Measurements from ENCODE around the gene ATXN1.

The ATXN1 gene

DNA sequence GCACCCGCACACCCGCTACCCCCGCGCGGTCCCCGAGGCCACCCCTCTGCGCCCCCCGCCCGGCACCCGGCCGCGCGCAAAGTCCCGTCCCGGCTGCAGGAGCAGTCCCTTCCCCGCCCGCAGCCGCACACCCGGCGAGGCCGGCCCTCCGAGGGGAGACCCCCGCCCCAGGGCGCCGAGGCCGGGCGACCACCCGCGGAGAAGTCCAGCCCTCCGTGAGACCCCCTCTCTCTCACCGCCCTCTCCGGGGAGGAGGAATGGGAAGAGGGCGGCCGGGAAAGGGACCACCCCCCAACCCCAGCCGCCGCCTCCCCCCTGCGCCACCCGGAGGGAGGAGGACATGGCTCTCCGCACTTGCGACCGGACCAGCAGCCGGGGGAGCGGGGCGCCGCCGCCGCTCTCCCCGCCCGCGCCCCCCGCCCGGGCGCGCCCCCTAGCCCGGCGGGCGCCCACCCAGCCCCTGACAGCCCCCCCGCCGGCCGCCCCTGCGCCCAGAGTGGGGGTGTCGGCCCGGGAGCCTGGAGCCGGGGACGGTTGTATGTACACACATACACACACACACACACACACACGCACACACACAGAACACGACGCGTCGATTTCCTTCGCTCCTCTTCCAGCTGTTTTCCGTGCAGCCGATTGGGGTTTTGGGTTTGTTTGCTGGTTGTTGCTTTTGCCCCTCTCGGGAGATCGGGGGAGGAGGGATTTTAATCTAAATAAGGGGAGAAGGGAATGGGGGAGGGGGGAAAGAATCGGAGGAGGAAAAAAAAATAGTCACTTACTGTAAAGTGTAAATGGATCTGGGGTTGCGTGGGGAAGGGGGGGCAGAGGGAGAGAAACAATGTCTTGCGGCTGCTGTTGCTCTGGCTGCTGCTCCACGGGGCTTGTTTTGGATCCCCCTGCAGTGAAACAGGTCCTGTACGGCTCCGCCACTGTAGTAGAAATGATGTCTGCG is at the start of gene ATXN1:
Gene ATXN1, minus strand, starts transcription at position 945 of the 955 bp plus-strand sequence.
- DNase-seq, result peak; percentile 70
- Histone ChIP-seq H3K36me3 (replicated peaks) (peaks cover 4% of the 10 kb centered on the region), H3K27ac (peak within 1 kb of the TSS; percentile 95), H3K4me3 (ENCODE audit: low read depth, low read length) (peak within 1 kb of the TSS; percentile 80), H3K27me3 (replicated peaks) (no peaks in the 10 kb centered on the region)
- no peak for TF ChIP-seq CTCF (IDR thresholded peaks at IDR 0.05; ENCODE audit: low read depth, low read length, missing control alignments)
- in situ Hi-C loops (cut with HindIII; ENCODE audit: low pct_ligation_motif_present, low sequenced_read_pairs), result no loop called here

- no peak for DNase-seq
- H3K36me3 ChIP-seq (replicated peaks), result no peaks in the 10 kb centered on the region
- H3K4me3 ChIP-seq (ENCODE audit: low read depth, low read length), result no peak overlapping the region
- no peak overlapping the region for H3K27ac ChIP-seq
- TF ChIP-seq CTCF (IDR thresholded peaks at IDR 0.05; ENCODE audit: low read depth, low read length, missing control alignments), result no peak
- H3K27me3 ChIP-seq (replicated peaks), result no peaks in the 10 kb centered on the region
- in situ Hi-C loops (cut with HindIII; ENCODE audit: low pct_ligation_motif_present, low sequenced_read_pairs), result no loop called here
Observed at GRCh38 chr6:16810411-16810810, 49.2 kb upstream of the ATXN1 start.

GRCh38 chr6:16809753-16810358 is 48.6 kb upstream of the ATXN1 start:
- Histone ChIP-seq H3K4me3 (ENCODE audit: low read depth, low read length) (no peak overlapping the region), H3K27me3 (replicated peaks) (no peaks in the 10 kb centered on the region), H3K36me3 (replicated peaks) (no peaks in the 10 kb centered on the region), H3K27ac (no peak overlapping the region)
- DNase-seq, result no peak
- no peak for TF ChIP-seq CTCF (IDR thresholded peaks at IDR 0.05; ENCODE audit: low read depth, low read length, missing control alignments)
- in situ Hi-C loops (cut with HindIII; ENCODE audit: low pct_ligation_motif_present, low sequenced_read_pairs), result no loop called here

DNA sequence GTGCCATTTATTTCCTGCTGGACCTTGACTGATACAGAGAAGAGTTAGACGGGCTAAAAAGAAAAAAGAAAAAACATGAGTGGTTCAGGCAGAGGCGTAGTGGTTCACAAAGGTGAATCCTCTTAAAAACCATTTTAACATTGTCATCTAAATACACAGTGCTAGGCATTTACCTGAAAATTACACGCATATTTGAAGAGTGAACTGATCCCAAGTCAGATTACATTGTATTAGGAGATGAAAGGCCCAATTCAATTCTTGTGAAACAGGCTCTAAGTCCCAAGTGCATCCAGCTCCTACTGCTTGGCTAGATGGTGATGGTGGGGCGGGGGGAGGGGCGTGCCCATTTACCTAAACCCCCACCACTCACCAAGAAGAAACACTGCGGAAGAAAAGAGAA is 46.7 kb upstream of the ATXN1 start:
- Histone ChIP-seq H3K27ac (no peak overlapping the region), H3K36me3 (replicated peaks) (no peaks in the 10 kb centered on the region), H3K27me3 (replicated peaks) (no peaks in the 10 kb centered on the region), H3K4me3 (ENCODE audit: low read depth, low read length) (no peak overlapping the region)
- in situ Hi-C loops (cut with HindIII; ENCODE audit: low pct_ligation_motif_present, low sequenced_read_pairs), result no loop called here
- no peak for TF ChIP-seq CTCF (IDR thresholded peaks at IDR 0.05; ENCODE audit: low read depth, low read length, missing control alignments)
- no peak for DNase-seq

DNA sequence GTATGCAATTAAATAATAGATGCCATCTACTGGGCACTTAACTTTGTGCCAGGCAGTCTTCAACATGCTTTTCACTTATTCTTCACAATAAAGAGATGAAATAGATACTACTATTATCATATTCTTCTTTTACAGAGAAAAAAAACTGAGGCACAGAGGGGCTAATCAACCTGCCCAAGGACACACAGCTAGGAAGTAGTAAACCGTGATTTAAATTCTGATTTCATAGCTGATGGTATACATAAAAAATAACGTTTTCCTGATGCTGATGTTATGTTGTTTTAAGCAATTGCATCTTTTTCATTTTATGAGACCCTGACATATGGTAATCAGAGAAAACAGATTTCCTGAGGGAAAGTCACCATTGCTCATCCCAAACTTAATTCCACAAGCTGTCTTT is 45.1 kb upstream of the ATXN1 start:
- in situ Hi-C loops (cut with HindIII; ENCODE audit: low pct_ligation_motif_present, low sequenced_read_pairs), result no loop called here
- H3K4me3 ChIP-seq (ENCODE audit: low read depth, low read length), result no peak overlapping the region
- H3K27ac ChIP-seq, result no peak overlapping the region
- H3K36me3 ChIP-seq (replicated peaks), result no peaks in the 10 kb centered on the region
- no peak for DNase-seq
- no peaks in the 10 kb centered on the region for H3K27me3 ChIP-seq (replicated peaks)
- no peak for TF ChIP-seq CTCF (IDR thresholded peaks at IDR 0.05; ENCODE audit: low read depth, low read length, missing control alignments)

Data from brain microvascular endothelial cell (primary cell).